Measurements from ENCODE around the gene C11orf24.

The C11orf24 gene

DNA sequence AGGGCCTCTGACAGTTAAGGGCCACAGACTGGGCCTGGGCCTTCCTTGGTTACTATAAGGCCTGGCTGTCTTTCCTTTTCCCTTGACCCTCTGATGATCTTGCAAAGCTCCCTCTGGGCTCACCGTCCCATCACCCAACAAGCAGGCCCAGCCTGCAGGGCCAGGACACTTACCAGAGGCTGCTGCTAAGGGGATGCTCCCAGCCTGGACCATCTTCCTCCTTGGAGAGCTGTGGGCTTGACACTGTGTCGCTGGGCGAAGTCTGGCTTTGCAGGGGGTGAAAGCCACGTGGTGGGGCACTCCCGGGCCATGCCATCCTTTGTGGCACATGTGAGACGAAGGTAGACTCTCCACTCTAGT is 3.9 kb downstream of the C11orf24 start:
- H3K4me3 ChIP-seq (ENCODE audit: low read depth, low read length): no peak overlapping the region
- TF ChIP-seq, protein P1, sequence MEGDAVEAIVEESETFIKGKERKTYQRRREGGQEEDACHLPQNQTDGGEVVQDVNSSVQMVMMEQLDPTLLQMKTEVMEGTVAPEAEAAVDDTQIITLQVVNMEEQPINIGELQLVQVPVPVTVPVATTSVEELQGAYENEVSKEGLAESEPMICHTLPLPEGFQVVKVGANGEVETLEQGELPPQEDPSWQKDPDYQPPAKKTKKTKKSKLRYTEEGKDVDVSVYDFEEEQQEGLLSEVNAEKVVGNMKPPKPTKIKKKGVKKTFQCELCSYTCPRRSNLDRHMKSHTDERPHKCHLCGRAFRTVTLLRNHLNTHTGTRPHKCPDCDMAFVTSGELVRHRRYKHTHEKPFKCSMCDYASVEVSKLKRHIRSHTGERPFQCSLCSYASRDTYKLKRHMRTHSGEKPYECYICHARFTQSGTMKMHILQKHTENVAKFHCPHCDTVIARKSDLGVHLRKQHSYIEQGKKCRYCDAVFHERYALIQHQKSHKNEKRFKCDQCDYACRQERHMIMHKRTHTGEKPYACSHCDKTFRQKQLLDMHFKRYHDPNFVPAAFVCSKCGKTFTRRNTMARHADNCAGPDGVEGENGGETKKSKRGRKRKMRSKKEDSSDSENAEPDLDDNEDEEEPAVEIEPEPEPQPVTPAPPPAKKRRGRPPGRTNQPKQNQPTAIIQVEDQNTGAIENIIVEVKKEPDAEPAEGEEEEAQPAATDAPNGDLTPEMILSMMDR (IDR thresholded peaks at IDR 0.05; ENCODE audit: borderline replicate concordance, insufficient read depth, low read depth, low read length): no peak

DNA sequence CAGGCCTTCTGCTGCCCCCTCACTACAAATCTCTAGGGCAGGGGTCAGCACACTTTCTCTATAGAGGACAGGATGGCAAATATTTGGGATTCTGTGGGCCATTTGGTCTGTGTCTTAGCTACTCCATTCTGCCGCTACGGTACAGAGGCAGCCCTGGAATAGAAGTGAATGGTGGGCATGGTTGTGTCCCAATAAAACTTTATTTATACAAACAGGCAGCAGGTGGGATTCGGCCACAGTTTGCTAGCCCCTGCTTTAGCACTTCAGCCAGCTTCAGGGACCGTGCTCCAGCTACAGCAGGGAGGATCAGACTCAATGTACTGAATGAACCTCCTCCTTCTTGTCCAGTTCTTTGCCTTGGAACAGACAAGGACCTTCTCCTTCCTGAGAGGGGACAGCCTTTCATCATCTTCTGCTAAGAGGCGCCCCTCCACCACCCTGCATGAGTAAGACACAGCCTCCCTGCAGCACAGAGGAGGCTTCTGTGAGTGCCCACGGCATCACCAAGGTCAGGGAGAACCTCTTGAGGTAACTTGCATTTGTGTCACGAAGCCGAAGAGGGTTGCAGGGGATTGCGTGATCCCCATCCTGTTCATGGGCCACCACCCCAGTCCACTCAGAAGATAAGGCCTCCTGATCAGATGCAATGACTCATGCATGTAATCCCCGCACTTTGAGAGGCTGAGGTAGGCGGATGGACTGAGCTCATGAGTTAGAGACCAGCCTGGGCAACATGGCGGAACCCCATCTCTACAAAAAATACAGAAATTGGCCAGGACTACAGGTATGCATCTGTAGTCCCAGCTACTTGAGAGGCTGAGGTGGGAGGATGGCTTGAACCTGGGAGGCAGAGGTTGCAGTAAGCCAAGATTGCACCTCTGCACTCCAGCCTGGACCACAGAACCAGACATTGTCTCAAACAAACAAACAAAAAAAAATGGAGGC is 4.6 kb downstream of the C11orf24 start:
- TF ChIP-seq, protein P1 (IDR thresholded peaks at IDR 0.05; ENCODE audit: borderline replicate concordance, insufficient read depth, low read depth, low read length): no peak
- H3K4me3 ChIP-seq (ENCODE audit: low read depth, low read length): peak overlapping the region; percentile 17

DNA sequence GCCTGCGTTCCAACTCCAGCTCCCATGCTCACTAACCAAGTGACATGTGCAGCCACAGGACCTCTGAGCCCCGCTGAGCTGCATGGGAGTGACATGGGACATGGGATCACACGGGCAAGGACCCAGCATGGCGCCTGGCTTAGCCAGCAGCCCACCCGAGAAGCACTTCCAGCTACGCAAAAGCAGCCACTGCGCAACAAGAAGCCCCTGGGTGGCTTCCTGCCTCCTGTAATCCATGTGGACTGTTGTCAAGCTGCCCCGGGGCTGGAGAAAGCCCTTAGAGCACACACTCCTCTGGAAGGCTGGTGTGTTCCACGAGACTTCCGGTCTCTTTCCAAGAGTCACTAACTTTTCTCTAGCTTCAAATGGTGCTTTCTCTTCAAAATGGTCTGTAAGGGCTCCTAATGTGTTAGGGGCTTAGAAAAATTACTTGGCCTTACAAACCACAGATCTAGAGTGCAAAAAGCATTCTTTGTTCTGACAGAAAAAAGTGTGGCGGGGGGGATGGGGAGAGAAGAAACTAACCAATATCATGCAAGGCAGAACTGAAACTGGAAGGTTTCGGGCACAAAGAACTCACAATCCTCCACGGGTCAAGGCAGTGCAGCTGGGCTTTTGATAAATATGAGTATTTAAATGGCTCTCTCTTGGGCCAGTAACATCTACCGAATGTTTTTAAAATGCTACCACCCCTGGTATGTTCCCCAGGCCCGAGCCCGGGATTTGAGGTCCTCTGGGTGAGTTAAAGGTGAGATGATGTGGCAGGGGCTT is 5.5 kb downstream of the C11orf24 start:
- TF ChIP-seq, protein P1 (IDR thresholded peaks at IDR 0.05; ENCODE audit: borderline replicate concordance, insufficient read depth, low read depth, low read length): no peak
- peak overlapping the region; percentile 19 for H3K4me3 ChIP-seq (ENCODE audit: low read depth, low read length)

DNA sequence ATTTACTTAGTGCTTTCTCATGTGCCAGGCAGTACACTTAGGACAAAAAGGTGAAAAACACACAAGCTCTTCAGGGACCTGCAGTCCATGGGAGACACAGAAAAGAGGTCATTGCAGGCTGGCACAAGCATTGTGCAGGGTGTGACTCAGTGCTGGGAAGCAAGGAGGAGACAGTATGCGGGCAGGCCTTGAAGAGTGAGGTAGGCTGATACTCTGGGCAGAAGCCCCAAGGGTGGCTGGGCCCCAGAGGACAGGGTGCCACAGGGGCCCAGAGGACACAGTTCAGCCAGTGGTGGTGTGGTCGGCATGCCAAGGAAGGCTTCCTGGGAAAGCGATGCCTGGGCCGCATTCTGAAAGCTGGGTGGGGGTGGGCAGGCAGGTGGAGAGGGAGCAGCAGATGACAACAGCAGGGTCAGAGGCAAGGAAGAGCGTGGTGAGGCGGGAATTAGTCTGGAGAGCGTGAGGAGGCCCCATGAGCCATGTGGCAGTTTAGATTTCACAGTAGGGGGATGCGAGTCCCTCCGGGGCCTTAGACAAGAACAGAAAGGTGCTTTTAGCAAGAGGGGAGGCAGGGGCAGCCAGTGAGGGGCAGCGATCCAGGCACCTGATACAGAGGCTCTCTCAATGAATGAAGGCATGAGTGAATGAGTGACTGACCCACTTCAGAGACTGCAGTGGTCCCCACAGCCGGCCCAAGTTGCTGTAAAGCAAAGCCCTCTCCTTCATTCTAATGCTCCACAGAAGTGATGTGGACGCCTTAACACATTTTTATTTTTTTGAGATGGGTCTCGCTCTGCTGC is 6.8 kb downstream of the C11orf24 start:
- TF ChIP-seq, protein P1 (IDR thresholded peaks at IDR 0.05; ENCODE audit: borderline replicate concordance, insufficient read depth, low read depth, low read length): no peak
- H3K4me3 ChIP-seq (ENCODE audit: low read depth, low read length): no peak overlapping the region

DNA sequence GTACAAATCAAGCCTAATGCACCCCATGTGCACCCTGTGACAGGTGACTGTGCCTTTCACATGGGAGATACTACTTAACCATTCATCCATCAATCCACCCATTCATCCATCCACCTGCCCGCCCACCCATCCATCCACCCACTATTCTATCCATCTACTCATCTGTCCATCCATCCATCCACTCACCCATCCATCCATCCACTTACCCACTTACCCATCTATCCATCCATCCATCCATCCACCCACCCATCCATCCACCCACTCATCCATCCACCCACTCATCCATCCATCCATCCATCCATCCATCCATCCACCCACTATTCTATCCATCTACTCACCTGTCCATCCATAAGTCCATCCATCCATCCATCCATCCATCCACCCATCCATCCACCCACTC is 7.5 kb downstream of the C11orf24 start:
- TF ChIP-seq, protein P1 (IDR thresholded peaks at IDR 0.05; ENCODE audit: borderline replicate concordance, insufficient read depth, low read depth, low read length): no peak
- no peak overlapping the region for H3K4me3 ChIP-seq (ENCODE audit: low read depth, low read length)

DNA sequence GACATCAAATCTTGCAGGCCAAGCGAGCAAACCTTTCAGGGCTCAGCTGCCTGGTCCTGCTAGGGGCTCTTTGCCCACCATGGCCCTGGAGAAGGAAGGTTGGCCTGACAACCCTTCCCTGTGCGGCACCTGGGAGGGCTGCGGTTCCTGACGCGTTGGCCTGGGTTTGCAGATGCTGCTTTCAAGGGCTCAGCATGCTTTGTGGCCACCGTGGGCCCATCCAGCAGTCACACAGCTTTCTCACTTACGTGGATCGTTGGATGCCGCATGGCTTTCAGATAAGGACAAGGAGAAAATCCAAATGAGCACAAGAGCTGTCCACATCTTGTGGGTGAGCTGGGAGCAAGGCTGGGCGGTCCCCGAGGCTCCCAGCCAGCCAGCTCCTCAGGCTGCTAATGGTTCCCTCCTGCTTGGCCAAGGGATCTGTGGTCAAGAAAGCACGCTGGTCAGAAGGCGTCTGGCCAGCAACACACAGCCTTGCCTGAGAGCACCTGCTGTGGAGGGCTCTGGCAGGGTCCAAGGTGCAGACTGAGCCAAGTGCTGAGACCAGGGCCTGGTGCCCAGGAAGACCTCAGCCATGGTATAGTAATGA is 8.2 kb downstream of the C11orf24 start:
- no peak overlapping the region for H3K4me3 ChIP-seq (ENCODE audit: low read depth, low read length)

More for the DNA sequence above, 8.2 kb downstream of the C11orf24 start:
- TF ChIP-seq, protein P1 (IDR thresholded peaks at IDR 0.05; ENCODE audit: borderline replicate concordance, insufficient read depth, low read depth, low read length): no peak
